ENCODE results near the gene SMYD3. TPM values are rescaled to one million over a fixed set of nuclear protein-coding genes. Genes with fewer than 3 reads are reported as not detected.

Gene SMYD3
- total RNA-seq, 1 donor from 2014 or later: 80.8 TPM

DNA sequence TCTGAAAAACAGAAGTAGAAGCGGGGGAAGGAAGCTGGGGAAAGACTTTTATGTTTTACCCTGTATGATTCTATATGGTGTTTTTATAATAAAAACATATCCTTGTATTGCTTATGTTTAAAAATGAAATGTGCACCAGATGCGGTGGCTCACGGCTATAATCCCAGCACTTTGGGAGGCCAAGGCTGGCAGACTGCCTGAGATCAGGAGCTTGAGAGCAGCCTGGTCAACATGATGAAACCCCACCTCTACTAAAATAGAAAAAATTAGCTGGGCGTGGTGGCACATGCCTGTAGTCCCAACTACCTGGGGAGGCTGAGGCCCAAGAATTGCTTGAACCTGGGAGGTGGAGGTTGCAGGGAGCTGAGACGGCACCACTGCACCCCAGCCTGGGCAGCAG is 155.4 kb downstream of the SMYD3 start:
- no peaks in the 10 kb centered on the region for H4K20me1 ChIP-seq (ENCODE audit: insufficient read depth, low read length)
- no peak overlapping the region for H3K4me3 Mint-ChIP-seq (ENCODE audit: unreplicated experiment)

DNA sequence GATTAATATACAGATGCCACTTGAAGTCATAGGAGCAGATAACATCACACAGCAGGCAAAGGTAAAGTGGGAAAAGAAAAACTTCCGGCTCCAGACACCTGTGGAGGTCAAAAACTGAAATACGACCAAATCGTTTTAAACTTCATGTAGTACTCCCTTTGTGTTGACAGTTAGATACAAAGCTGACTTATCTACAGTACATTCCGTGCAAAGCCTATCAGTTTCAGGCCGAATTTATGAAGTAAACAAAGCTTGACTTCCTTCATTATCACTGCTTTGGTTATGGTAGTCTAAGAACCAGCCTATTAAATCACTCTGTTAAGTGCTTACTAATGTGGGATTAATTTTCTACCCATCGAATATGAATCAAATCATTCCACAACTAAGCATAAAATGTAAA is 156.3 kb downstream of the SMYD3 start:
- Histone ChIP-seq H4K20me1 (ENCODE audit: insufficient read depth, low read length) (no peaks in the 10 kb centered on the region), H3K27me3 (ENCODE audit: insufficient read depth, low read length) (no peaks in the 10 kb centered on the region), H3K4me3 (ENCODE audit: insufficient read depth, low read depth, low read length) (no peak overlapping the region), H3K36me3 (ENCODE audit: insufficient read depth, low read length) (no peaks in the 10 kb centered on the region), H2AFZ (ENCODE audit: low read depth, low read length) (no peak overlapping the region), H3K79me2 (ENCODE audit: insufficient read depth, low read length) (no peaks in the 10 kb centered on the region), H3K27ac (ENCODE audit: low read depth, low read length) (no peak overlapping the region), H3K9ac (ENCODE audit: low read length) (no peak overlapping the region), H3K4me1 (ENCODE audit: insufficient read depth, low read length) (peaks cover 7% of the 10 kb centered on the region), H3K4me2 (ENCODE audit: low read length) (no peak overlapping the region), H3K9me3 (ENCODE audit: insufficient read depth, low read depth, low read length) (no peaks in the 10 kb centered on the region)
- TF ChIP-seq, protein P1, sequence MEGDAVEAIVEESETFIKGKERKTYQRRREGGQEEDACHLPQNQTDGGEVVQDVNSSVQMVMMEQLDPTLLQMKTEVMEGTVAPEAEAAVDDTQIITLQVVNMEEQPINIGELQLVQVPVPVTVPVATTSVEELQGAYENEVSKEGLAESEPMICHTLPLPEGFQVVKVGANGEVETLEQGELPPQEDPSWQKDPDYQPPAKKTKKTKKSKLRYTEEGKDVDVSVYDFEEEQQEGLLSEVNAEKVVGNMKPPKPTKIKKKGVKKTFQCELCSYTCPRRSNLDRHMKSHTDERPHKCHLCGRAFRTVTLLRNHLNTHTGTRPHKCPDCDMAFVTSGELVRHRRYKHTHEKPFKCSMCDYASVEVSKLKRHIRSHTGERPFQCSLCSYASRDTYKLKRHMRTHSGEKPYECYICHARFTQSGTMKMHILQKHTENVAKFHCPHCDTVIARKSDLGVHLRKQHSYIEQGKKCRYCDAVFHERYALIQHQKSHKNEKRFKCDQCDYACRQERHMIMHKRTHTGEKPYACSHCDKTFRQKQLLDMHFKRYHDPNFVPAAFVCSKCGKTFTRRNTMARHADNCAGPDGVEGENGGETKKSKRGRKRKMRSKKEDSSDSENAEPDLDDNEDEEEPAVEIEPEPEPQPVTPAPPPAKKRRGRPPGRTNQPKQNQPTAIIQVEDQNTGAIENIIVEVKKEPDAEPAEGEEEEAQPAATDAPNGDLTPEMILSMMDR (IDR thresholded peaks at IDR 0.05; ENCODE audit: insufficient read depth, low read depth, low read length): no peak
- Mint-ChIP-seq H3K27ac (ENCODE audit: unreplicated experiment) (no peak overlapping the region), H3K36me3 (ENCODE audit: low read depth, unreplicated experiment) (peaks cover 11% of the 10 kb centered on the region), H3K27me3 (ENCODE audit: low read depth, unreplicated experiment) (no peaks in the 10 kb centered on the region), H3K4me1 (ENCODE audit: low read depth, unreplicated experiment) (peaks cover 24% of the 10 kb centered on the region), H3K9me3 (ENCODE audit: unreplicated experiment) (no peaks in the 10 kb centered on the region), H3K4me3 (ENCODE audit: unreplicated experiment) (no peak overlapping the region)
- DNase-seq (ENCODE audit: low read depth) (no peak), FAIRE-seq (no peak)

More for the DNA sequence above, 155.4 kb downstream of the SMYD3 start:
- H3K27me3 Mint-ChIP-seq (ENCODE audit: low read depth, unreplicated experiment): no peaks in the 10 kb centered on the region
- Histone ChIP-seq H3K27ac (ENCODE audit: low read depth, low read length) (no peak overlapping the region), H3K79me2 (ENCODE audit: insufficient read depth, low read length) (no peaks in the 10 kb centered on the region), H3K9ac (ENCODE audit: low read length) (no peak overlapping the region), H3K36me3 (ENCODE audit: insufficient read depth, low read length) (no peaks in the 10 kb centered on the region), H3K4me2 (ENCODE audit: low read length) (no peak overlapping the region), H3K4me3 (ENCODE audit: insufficient read depth, low read depth, low read length) (no peak overlapping the region), H3K4me1 (ENCODE audit: insufficient read depth, low read length) (peaks cover 14% of the 10 kb centered on the region), H3K27me3 (ENCODE audit: insufficient read depth, low read length) (no peaks in the 10 kb centered on the region), H2AFZ (ENCODE audit: low read depth, low read length) (no peak overlapping the region), H3K9me3 (ENCODE audit: insufficient read depth, low read depth, low read length) (no peaks in the 10 kb centered on the region)
- H3K9me3 Mint-ChIP-seq (ENCODE audit: unreplicated experiment): no peaks in the 10 kb centered on the region
- H3K27ac Mint-ChIP-seq (ENCODE audit: unreplicated experiment): no peak overlapping the region
- TF ChIP-seq, protein P1 (IDR thresholded peaks at IDR 0.05; ENCODE audit: insufficient read depth, low read depth, low read length): no peak
- no peak for TF ChIP-seq EZH2 (IDR thresholded peaks at IDR 0.05; ENCODE audit: insufficient read depth, low read length)
- peaks cover 11% of the 10 kb centered on the region for H3K36me3 Mint-ChIP-seq (ENCODE audit: low read depth, unreplicated experiment)
- DNase-seq (ENCODE audit: low read depth) (no peak), FAIRE-seq (no peak)
- peaks cover 33% of the 10 kb centered on the region for H3K4me1 Mint-ChIP-seq (ENCODE audit: low read depth, unreplicated experiment)

DNA sequence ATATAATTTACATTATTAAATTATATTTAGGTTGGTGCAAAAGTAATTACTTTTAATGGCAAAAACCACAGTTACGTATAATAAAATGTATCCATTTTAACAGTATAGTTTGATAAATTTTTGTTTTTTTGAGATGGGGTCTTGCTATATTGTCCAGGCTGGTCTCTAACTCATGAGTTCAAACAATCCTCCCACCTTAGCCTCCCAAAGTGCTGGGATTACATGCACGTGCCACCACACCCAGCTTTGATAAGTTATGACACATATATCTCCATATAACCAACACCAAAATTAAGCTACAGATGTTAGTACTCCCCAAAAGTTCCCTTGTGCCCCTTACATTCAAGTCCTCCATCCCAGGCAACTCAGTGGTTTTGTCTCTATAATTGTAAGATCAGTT is 163.1 kb downstream of the SMYD3 start:
- no peak overlapping the region for H3K4me2 ChIP-seq (ENCODE audit: low read length)
- no peak overlapping the region for H2AFZ ChIP-seq (ENCODE audit: low read depth, low read length)
- no peak for DNase-seq (ENCODE audit: low read depth)
- Mint-ChIP-seq H3K27me3 (ENCODE audit: low read depth, unreplicated experiment) (no peaks in the 10 kb centered on the region), H3K9me3 (ENCODE audit: unreplicated experiment) (no peaks in the 10 kb centered on the region), H3K36me3 (ENCODE audit: low read depth, unreplicated experiment) (peaks cover 29% of the 10 kb centered on the region), H3K27ac (ENCODE audit: unreplicated experiment) (no peak overlapping the region), H3K4me3 (ENCODE audit: unreplicated experiment) (no peak overlapping the region), H3K4me1 (ENCODE audit: low read depth, unreplicated experiment) (no peaks in the 10 kb centered on the region)
- no peaks in the 10 kb centered on the region for H3K9me3 ChIP-seq (ENCODE audit: insufficient read depth, low read depth, low read length)
- no peaks in the 10 kb centered on the region for H3K79me2 ChIP-seq (ENCODE audit: insufficient read depth, low read length)
- H3K9ac ChIP-seq (ENCODE audit: low read length): no peak overlapping the region
- no peak overlapping the region for H3K27ac ChIP-seq (ENCODE audit: low read depth, low read length)
- TF ChIP-seq, protein P1 (IDR thresholded peaks at IDR 0.05; ENCODE audit: insufficient read depth, low read depth, low read length): no peak
- no peaks in the 10 kb centered on the region for H4K20me1 ChIP-seq (ENCODE audit: insufficient read depth, low read length)
- no peak overlapping the region for H3K4me3 ChIP-seq (ENCODE audit: insufficient read depth, low read depth, low read length)
- FAIRE-seq: no peak
- H3K36me3 ChIP-seq (ENCODE audit: insufficient read depth, low read length): no peaks in the 10 kb centered on the region
- H3K27me3 ChIP-seq (ENCODE audit: insufficient read depth, low read length): no peaks in the 10 kb centered on the region
- no peaks in the 10 kb centered on the region for H3K4me1 ChIP-seq (ENCODE audit: insufficient read depth, low read length)

Data from astrocyte (in vitro differentiated cells and primary cell).